ENCODE data around the gene PRRC2C.
A peak's percentile ranks its signal among the peaks of the same experiment; 100 is the strongest.
"Not testable (repeated sequence)": the region's sequence is repeated elsewhere in the genome, so short reads cannot be mapped to it uniquely, and the experiment has no call there.

The PRRC2C gene

GRCh38 chr1:171600862-171601261, 115.5 kb downstream of the PRRC2C start:
- no peak overlapping the region for H3K4me3 Mint-ChIP-seq
- H3K4me1 Mint-ChIP-seq: peaks cover 27% of the 10 kb centered on the region
- no peak for DNase-seq
- TF ChIP-seq CTCF (IDR thresholded peaks at IDR 0.05): no peak
- H3K9me3 Mint-ChIP-seq: peaks cover 16% of the 10 kb centered on the region
- H3K36me3 Mint-ChIP-seq (ENCODE audit: low read depth): peaks cover 40% of the 10 kb centered on the region
- peak overlapping the region; percentile 89 for H3K27ac Mint-ChIP-seq
- H3K27me3 Mint-ChIP-seq (ENCODE audit: low read depth, poor library complexity): peaks cover 3% of the 10 kb centered on the region

- H3K4me1 Mint-ChIP-seq: peaks cover 36% of the 10 kb centered on the region
- not testable (repeated sequence) for H3K27ac Mint-ChIP-seq; H3K27me3 Mint-ChIP-seq (ENCODE audit: low read depth, poor library complexity); DNase-seq; H3K4me3 Mint-ChIP-seq
- H3K36me3 Mint-ChIP-seq (ENCODE audit: low read depth): peaks cover 19% of the 10 kb centered on the region
- H3K9me3 Mint-ChIP-seq: peaks cover 16% of the 10 kb centered on the region
Measured at GRCh38 chr1:171603042-171603441, 117.7 kb downstream of the PRRC2C start.

- Mint-ChIP-seq H3K27me3 (ENCODE audit: low read depth, poor library complexity) (peaks cover 6% of the 10 kb centered on the region), H3K36me3 (ENCODE audit: low read depth) (no peaks in the 10 kb centered on the region), H3K9me3 (peaks cover under 1% of the 10 kb centered on the region), H3K27ac (peak overlapping the region; percentile 81), H3K4me3 (peak overlapping the region; percentile 20), H3K4me1 (peaks cover 30% of the 10 kb centered on the region)
- no peak for DNase-seq
- TF ChIP-seq CTCF (IDR thresholded peaks at IDR 0.05): no peak
Measured at GRCh38 chr1:171606402-171606941, 121.1 kb downstream of the PRRC2C start.

- Mint-ChIP-seq H3K4me1 (peaks cover 23% of the 10 kb centered on the region), H3K4me3 (no peak overlapping the region), H3K9me3 (no peaks in the 10 kb centered on the region), H3K27me3 (ENCODE audit: low read depth, poor library complexity) (peaks cover 3% of the 10 kb centered on the region), H3K36me3 (ENCODE audit: low read depth) (no peaks in the 10 kb centered on the region), H3K27ac (no peak overlapping the region)
- DNase-seq: no peak
- TF ChIP-seq CTCF (IDR thresholded peaks at IDR 0.05): no peak
Measured at GRCh38 chr1:171610385-171610784, 125.1 kb downstream of the PRRC2C start.

GRCh38 chr1:171611306-171611705, 126.0 kb downstream of the PRRC2C start:
- peaks cover 3% of the 10 kb centered on the region for H3K27me3 Mint-ChIP-seq (ENCODE audit: low read depth, poor library complexity)
- H3K4me1 Mint-ChIP-seq: peaks cover 14% of the 10 kb centered on the region
- no peak overlapping the region for H3K27ac Mint-ChIP-seq
- no peak for DNase-seq
- H3K36me3 Mint-ChIP-seq (ENCODE audit: low read depth): no peaks in the 10 kb centered on the region
- no peaks in the 10 kb centered on the region for H3K9me3 Mint-ChIP-seq
- H3K4me3 Mint-ChIP-seq: no peak overlapping the region
- no peak for TF ChIP-seq CTCF (IDR thresholded peaks at IDR 0.05)

- no peaks in the 10 kb centered on the region for H3K9me3 Mint-ChIP-seq
- H3K27ac Mint-ChIP-seq: no peak overlapping the region
- no peaks in the 10 kb centered on the region for H3K27me3 Mint-ChIP-seq (ENCODE audit: low read depth, poor library complexity)
- no peak overlapping the region for H3K4me3 Mint-ChIP-seq
- DNase-seq: no peak
- H3K4me1 Mint-ChIP-seq: peaks cover 9% of the 10 kb centered on the region
- TF ChIP-seq CTCF (IDR thresholded peaks at IDR 0.05): no peak
- H3K36me3 Mint-ChIP-seq (ENCODE audit: low read depth): no peaks in the 10 kb centered on the region
Measured at GRCh38 chr1:171613282-171613681, 128.0 kb downstream of the PRRC2C start.

GRCh38 chr1:171615122-171615906, 130.0 kb downstream of the PRRC2C start:
- H3K27ac Mint-ChIP-seq: peak overlapping the region; percentile 3
- H3K36me3 Mint-ChIP-seq (ENCODE audit: low read depth); H3K4me1 Mint-ChIP-seq; H3K9me3 Mint-ChIP-seq; DNase-seq; H3K27me3 Mint-ChIP-seq (ENCODE audit: low read depth, poor library complexity); H3K4me3 Mint-ChIP-seq: not testable (repeated sequence)
